ENCODE data around the gene CCL24. TPM values are rescaled to one million over a fixed set of nuclear protein-coding genes. Genes with fewer than 3 reads are reported as not detected.
"Not testable (repeated sequence)": the region's sequence is repeated elsewhere in the genome, so short reads cannot be mapped to it uniquely, and the experiment has no call there.

CCL24 gene
- total RNA-seq, 2 donors from 2014 or later: not detected

DNA sequence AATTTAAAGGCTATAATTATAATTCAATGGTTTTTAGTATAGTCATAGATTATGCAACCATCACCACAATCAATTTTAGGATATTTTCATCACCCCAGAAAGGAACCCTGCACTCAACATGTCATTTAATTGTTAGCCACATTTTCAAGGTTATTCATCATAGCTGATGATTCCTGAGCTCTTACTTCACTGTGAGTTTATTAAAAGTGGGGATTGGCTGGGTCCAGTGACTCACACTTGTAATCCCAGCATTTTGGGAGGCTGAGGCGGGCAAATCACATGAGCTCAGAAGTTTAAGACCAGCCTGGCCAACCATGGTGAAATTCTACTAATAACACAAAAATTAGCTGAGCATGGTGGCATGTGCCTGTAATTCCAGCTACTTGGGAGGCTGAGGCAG, 42.4 kb downstream of the CCL24 start:
- Mint-ChIP-seq H3K27ac (no peak overlapping the region), H3K27me3 (ENCODE audit: insufficient read depth) (no peaks in the 10 kb centered on the region), H3K4me1 (peaks cover 15% of the 10 kb centered on the region), H3K9me3 (peaks cover 4% of the 10 kb centered on the region), H3K36me3 (ENCODE audit: low read depth) (no peaks in the 10 kb centered on the region), H3K4me3 (no peak overlapping the region)
- WGBS, 2 experiments (ENCODE audit: insufficient coverage in 1 of 2, insufficient read length in 1 of 2): 100% methylated on average over 1 of the region's 1 CpG; no CpG with 5 or more reads in 1 of the 2 experiments
- H3K27me3 ChIP-seq (ENCODE audit: control insufficient read depth, insufficient read depth, low read length, poor library complexity, severe bottlenecking): no peaks in the 10 kb centered on the region
- H3K36me3 ChIP-seq (ENCODE audit: control insufficient read depth, insufficient read depth, low read length): no peaks in the 10 kb centered on the region
- no peaks in the 10 kb centered on the region for H3K9me3 ChIP-seq (ENCODE audit: control insufficient read depth, low read length)
- H3K4me3 ChIP-seq (ENCODE audit: low read length): no peak overlapping the region
- no peak for DNase-seq
- no peak overlapping the region for H3K9ac ChIP-seq (ENCODE audit: extremely low read depth, low read length, poor library complexity, severe bottlenecking)
- TF ChIP-seq, protein P1, sequence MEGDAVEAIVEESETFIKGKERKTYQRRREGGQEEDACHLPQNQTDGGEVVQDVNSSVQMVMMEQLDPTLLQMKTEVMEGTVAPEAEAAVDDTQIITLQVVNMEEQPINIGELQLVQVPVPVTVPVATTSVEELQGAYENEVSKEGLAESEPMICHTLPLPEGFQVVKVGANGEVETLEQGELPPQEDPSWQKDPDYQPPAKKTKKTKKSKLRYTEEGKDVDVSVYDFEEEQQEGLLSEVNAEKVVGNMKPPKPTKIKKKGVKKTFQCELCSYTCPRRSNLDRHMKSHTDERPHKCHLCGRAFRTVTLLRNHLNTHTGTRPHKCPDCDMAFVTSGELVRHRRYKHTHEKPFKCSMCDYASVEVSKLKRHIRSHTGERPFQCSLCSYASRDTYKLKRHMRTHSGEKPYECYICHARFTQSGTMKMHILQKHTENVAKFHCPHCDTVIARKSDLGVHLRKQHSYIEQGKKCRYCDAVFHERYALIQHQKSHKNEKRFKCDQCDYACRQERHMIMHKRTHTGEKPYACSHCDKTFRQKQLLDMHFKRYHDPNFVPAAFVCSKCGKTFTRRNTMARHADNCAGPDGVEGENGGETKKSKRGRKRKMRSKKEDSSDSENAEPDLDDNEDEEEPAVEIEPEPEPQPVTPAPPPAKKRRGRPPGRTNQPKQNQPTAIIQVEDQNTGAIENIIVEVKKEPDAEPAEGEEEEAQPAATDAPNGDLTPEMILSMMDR (conservative IDR thresholded peaks at IDR 0.05): no peak
- H3K4me1 ChIP-seq (ENCODE audit: control insufficient read depth, insufficient read depth, low read length): no peaks in the 10 kb centered on the region
- no peak overlapping the region for H3K27ac ChIP-seq (ENCODE audit: low read depth, low read length)

- H3K27ac ChIP-seq (ENCODE audit: low read depth, low read length): no peak overlapping the region
- no peak overlapping the region for H3K9ac ChIP-seq (ENCODE audit: extremely low read depth, low read length, poor library complexity, severe bottlenecking)
- WGBS, 2 experiments (ENCODE audit: insufficient coverage in 1 of 2, insufficient read length in 1 of 2): 48 to 75% methylated on average over 2 of the region's 2 CpGs
- no peaks in the 10 kb centered on the region for H3K36me3 Mint-ChIP-seq (ENCODE audit: low read depth)
- peaks cover 7% of the 10 kb centered on the region for H3K9me3 Mint-ChIP-seq
- no peaks in the 10 kb centered on the region for H3K9me3 ChIP-seq (ENCODE audit: control insufficient read depth, low read length)
- no peaks in the 10 kb centered on the region for H3K27me3 ChIP-seq (ENCODE audit: control insufficient read depth, insufficient read depth, low read length, poor library complexity, severe bottlenecking)
- peaks cover 4% of the 10 kb centered on the region for H3K4me1 Mint-ChIP-seq
- TF ChIP-seq, protein P1 (conservative IDR thresholded peaks at IDR 0.05): peak; percentile 85
- H3K4me3 Mint-ChIP-seq: no peak overlapping the region
- no peak for DNase-seq
- no peak overlapping the region for H3K4me3 ChIP-seq (ENCODE audit: low read length)
- H3K4me1 ChIP-seq (ENCODE audit: control insufficient read depth, insufficient read depth, low read length): no peaks in the 10 kb centered on the region
- H3K36me3 ChIP-seq (ENCODE audit: control insufficient read depth, insufficient read depth, low read length): no peaks in the 10 kb centered on the region
- H3K27ac Mint-ChIP-seq: no peak overlapping the region
- H3K27me3 Mint-ChIP-seq (ENCODE audit: insufficient read depth): peaks cover 1% of the 10 kb centered on the region
These were observed 51.2 kb downstream of the CCL24 start for GRCh38 chr7:75762350-75762917.

DNA sequence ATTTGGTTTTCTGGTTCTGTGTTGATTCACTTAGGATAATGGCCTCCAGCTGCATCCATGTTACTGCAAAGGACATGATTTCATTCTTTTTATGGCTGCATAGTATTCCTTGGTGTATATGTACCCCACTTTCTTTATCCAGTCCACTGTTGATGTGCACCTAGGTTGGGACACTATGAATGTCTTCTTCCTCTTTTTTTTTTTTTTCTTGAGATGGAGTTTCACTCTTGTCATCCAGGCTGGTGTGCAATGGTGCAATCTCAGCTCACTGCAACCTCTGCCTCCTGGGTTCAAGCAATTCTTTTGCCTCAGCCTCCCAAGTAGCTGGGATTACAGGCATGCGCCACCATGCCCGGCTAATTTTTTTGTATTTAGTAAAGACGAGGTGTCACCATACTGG, 51.8 kb downstream of the CCL24 start:
- not testable (repeated sequence) for H3K4me1 Mint-ChIP-seq; H3K36me3 ChIP-seq (ENCODE audit: control insufficient read depth, insufficient read depth, low read length); H3K27me3 ChIP-seq (ENCODE audit: control insufficient read depth, insufficient read depth, low read length, poor library complexity, severe bottlenecking); H3K9ac ChIP-seq (ENCODE audit: extremely low read depth, low read length, poor library complexity, severe bottlenecking); H3K9me3 ChIP-seq (ENCODE audit: control insufficient read depth, low read length); H3K4me3 ChIP-seq (ENCODE audit: low read length); H3K27ac ChIP-seq (ENCODE audit: low read depth, low read length); H3K36me3 Mint-ChIP-seq (ENCODE audit: low read depth); DNase-seq; H3K9me3 Mint-ChIP-seq; H3K27me3 Mint-ChIP-seq (ENCODE audit: insufficient read depth); H3K4me1 ChIP-seq (ENCODE audit: control insufficient read depth, insufficient read depth, low read length); H3K4me3 Mint-ChIP-seq; H3K27ac Mint-ChIP-seq
- 84 to 96% methylated on average over 3 of the region's 3 CpGs for WGBS, 2 experiments (ENCODE audit: insufficient coverage in 1 of 2, insufficient read length in 1 of 2)

Other genes starting within 250 kb of the CCL24 start
- 10 to 100 TPM; 64.7 to 70.0 TPM for gene HIP1, start 74.9 kb downstream of the CCL24 start, total RNA-seq
- gene CCL26, start 41.6 kb downstream of the CCL24 start, total RNA-seq: 1 to 10 TPM; 1.2 to 2.9 TPM
- gene RHBDD2, start 65.2 kb upstream of the CCL24 start, total RNA-seq: 10 to 100 TPM; 51.6 to 68.9 TPM
- gene POR, start 101.3 kb upstream of the CCL24 start, total RNA-seq: 10 to 100 TPM; 85.2 to 92.9 TPM
- 10 to 100 TPM; 18.8 to 19.1 TPM for gene TMEM120A, start 180.8 kb upstream of the CCL24 start, total RNA-seq
- gene STYXL1, start 234.2 kb upstream of the CCL24 start, total RNA-seq: 10 to 100 TPM; 69.8 to 72.0 TPM
- gene MDH2, start 234.3 kb upstream of the CCL24 start, total RNA-seq: 100 to 1,000 TPM; 211 to 253 TPM

Data from endodermal cell (in vitro differentiated cells).